GM21723 (cell line): ENCODE measurements around the gene ANAPC10.

ENCODE experiments used
- ATAC-seq: cut with Tn5 transposase; IDR thresholded peaks from one replicate; pipeline ENCODE4 v1.9.1; 2021; ENCODE audit warnings: mild to moderate bottlenecking, moderate library complexity; ENCODE audit not compliant: unreplicated experiment

ANAPC10 gene

GRCh38 chr4:145075742-145076468 is 22.1 kb downstream of the ANAPC10 start:
- no peak for ATAC-seq

- no peak for ATAC-seq
These were observed 26.4 kb downstream of the ANAPC10 start for GRCh38 chr4:145071560-145071959.

GRCh38 chr4:145069361-145069760 is 28.6 kb downstream of the ANAPC10 start:
- no peak for ATAC-seq

- no peak for ATAC-seq
These were observed 31.9 kb downstream of the ANAPC10 start for GRCh38 chr4:145066063-145066501.

- ATAC-seq = peak; percentile 79
These were observed 36.6 kb downstream of the ANAPC10 start for GRCh38 chr4:145061318-145061920.

- ATAC-seq = no peak
These were observed 39.7 kb downstream of the ANAPC10 start for GRCh38 chr4:145058256-145058655.

- ATAC-seq = no peak
These were observed 41.5 kb downstream of the ANAPC10 start for GRCh38 chr4:145056325-145057130.

- no peak for ATAC-seq
These were observed 42.3 kb downstream of the ANAPC10 start for GRCh38 chr4:145055533-145056257.

GRCh38 chr4:145049241-145049640 is 48.8 kb downstream of the ANAPC10 start:
- no peak for ATAC-seq

GRCh38 chr4:145048817-145049216 is 49.2 kb downstream of the ANAPC10 start:
- ATAC-seq = no peak

- no peak for ATAC-seq
These were observed 50.8 kb downstream of the ANAPC10 start for GRCh38 chr4:145047151-145047550.

- peak; percentile 43 for ATAC-seq
These were observed 52.8 kb downstream of the ANAPC10 start for GRCh38 chr4:145045180-145045579.

GRCh38 chr4:145044341-145044740 is 53.7 kb downstream of the ANAPC10 start:
- no peak for ATAC-seq

- no peak for ATAC-seq
These were observed 54.7 kb downstream of the ANAPC10 start for GRCh38 chr4:145043306-145043705.

GRCh38 chr4:145042601-145043285 is 55.3 kb downstream of the ANAPC10 start:
- ATAC-seq = no peak

GRCh38 chr4:145041378-145041777 is 56.6 kb downstream of the ANAPC10 start:
- peak; percentile 90 for ATAC-seq

GRCh38 chr4:145035494-145036136 is 62.4 kb downstream of the ANAPC10 start:
- no peak for ATAC-seq

GRCh38 chr4:145034727-145035211 is 63.2 kb downstream of the ANAPC10 start:
- no peak for ATAC-seq

- ATAC-seq = peak; percentile 76
These were observed 78.7 kb downstream of the ANAPC10 start for GRCh38 chr4:145019346-145019745.

GRCh38 chr4:145014365-145014764 is 83.6 kb downstream of the ANAPC10 start:
- ATAC-seq = no peak
